Stimulated activated CD4-positive, alpha-beta T cell treated with anti-CD3 and anti-CD28 coated beads, Interleukin-12 subunit alpha, Interleukin-12 subunit beta, amount 100 ng/mL, for 48 hours (primary cell): ENCODE measurements around the gene USP28.
A peak's percentile ranks its signal among the peaks of the same experiment; 100 is the strongest.
"Not testable (repeated sequence)": the region's sequence is repeated elsewhere in the genome, so short reads cannot be mapped to it uniquely, and the experiment has no call there.

Experiments used
- DNase-seq, 3 donors: peaks; one replicate each; pipeline ENCODE4 v3.0.0-alpha.2; 2020; ENCODE audit warnings: low read depth in 2 of 3, low spot score in 1 of 3

USP28 gene

DNA sequence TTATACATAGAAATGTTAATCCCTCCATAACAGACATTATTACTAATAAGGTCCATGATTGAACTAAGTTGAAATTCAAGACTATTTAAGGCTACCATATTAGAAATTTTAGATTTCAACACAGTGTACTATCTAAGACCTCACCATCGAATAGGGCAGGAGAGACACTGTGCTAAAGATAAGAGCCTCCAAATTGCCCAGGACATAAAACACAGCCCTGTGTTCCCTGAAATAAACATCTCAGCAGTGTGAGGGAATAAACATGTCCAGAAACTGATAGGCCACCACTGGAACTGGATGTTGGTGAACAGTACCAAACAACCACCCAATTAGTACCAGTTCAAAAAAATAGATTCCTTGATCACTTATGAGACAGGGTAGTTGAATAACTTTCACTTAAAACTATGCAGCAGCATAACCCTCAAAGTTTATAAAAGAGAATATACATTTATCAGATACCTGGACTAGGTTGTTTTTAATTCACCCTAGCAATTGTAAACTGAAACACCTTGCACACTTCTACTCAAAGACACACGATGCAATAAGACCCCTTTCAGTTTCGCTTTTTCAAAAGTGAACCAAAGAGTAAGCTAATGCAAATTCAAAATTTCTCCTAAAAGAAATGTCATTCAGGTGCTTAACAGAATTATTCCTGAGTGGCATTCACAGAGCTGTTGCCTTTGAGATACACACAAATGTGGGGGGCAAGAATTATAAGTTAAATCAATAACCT is 34.3 kb downstream of the USP28 start:
- no peak for DNase-seq

DNA sequence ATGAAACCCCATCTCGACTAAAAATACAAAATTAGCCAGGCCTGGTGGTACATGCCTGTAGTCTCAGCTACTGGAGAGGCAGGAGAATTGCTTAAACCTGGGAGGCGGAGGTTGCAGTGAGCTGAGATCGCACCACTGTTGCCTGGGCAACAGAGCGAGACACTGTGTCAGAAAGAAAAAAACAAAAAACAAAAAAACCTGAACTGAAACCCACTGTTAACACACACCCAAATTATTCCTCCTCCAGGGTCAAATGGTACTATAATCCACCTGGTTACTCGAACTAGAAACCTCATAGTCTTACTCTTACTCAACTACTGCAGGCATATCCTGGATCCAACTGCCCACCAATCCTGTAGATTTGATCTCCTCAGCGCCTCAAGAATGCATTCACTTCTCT is 35.5 kb downstream of the USP28 start:
- no peak for DNase-seq

DNA sequence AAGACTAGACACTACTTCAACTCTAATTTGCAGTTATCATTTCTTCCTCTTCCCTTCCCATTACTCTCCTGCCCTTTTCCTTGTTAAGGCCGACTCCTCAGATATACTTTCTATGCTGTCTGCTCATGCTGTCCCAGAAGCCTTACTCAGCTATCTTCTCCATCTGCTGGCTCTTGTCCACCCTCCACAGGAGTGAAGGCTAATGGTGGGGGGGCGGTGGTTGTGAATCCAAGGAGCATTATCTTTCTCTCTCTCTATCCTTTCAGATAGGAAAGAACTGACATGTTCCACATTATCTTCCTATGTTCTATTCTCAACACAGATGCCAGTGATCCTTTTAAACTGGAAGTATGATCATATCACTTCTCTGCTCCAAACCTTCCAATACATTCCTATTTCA is 37.4 kb downstream of the USP28 start:
- DNase-seq, result no peak

DNA sequence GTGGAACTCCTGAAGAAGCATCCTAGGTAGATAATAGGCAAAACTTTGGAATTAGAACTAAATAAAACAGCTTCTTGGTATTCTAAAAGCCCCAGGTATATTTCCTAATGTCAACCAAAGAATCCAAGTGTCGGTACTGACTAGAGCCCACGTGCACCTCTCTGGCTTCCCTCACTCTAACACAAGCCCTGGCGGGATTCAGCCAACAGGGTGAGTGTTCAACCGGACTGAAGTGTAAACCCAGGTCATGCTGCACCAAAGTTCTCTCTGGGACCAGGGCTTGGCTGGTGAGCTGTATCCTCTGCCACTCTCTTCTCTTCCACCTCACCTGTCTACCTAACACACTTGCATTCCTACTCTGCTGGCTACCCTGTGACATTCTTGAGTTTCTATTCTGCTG is 40.1 kb downstream of the USP28 start:
- DNase-seq, result no peak

DNA sequence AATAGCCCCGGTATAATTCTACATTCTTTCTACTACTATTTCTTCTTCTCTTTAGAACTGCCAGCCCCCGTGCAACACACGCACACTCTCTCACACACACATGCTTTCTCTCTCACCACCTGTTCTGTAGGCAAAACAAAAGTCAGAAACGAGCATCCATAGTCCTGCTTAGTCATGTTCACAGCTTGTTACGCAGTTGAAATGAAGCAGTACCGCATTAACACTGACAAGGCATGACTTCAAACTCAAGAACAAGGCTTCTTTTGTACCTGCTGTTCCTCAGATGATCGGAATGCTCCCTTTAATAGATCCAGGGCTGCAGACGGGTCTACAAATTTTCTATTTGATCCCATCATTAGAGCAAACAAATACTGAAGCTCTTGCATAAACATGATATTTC is 42.2 kb downstream of the USP28 start:
- no peak for DNase-seq

DNA sequence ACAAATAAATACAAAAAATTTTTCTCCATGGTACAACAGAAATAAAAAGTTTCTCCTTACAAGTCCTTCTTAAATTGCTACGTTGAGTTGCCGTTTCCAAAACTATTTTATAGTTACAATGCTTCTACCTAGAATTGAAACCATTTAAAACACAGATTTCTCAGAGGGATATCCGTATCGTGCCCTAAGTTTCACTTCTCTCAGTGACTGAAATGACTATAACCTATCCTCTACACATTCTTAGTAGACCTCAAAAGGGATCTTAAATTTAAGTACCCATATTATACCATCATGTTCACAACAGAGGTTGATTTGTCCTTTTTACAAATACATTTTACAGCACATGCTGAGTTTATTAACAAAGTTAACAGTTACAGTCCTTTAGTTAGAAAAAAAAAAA is 44.1 kb downstream of the USP28 start:
- no peak for DNase-seq

DNA sequence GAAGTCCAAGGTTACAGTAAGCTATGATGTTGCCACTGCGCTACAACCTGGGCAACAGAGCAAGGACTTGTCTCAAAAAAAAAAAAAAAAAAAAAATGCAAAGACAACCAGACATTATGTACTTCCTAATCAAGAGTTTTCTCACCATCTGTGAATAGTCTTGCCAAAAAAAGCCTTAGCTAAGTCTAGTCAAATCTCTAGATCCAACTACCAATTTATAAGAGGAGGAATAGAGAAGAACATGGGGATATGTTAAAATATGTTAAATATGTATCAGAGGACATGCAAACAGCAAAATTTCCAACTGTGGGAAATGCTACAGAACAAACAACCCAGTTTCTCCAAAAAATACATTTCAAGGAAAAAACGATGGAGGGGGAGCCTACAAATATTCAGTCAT is 45.6 kb downstream of the USP28 start:
- no peak for DNase-seq

DNA sequence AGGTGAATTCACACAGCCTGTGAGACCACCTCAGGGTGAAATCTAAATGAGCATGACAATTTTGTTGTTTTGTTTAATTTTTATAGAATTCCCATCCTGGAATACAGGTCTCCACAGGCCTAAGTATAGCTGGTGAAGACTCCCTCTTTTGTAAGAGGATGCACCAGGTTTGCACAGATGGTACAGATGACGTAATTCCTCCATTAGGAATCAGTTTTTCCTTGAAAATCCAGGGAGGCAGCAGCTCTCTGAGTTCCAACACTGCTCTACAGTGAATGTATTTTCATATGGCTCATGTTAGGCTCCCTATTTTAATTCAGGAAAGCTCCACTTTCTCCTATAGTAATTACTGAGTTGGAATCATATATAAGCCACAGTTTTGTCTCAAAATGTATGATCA is 47.2 kb downstream of the USP28 start:
- DNase-seq, result no peak

DNA sequence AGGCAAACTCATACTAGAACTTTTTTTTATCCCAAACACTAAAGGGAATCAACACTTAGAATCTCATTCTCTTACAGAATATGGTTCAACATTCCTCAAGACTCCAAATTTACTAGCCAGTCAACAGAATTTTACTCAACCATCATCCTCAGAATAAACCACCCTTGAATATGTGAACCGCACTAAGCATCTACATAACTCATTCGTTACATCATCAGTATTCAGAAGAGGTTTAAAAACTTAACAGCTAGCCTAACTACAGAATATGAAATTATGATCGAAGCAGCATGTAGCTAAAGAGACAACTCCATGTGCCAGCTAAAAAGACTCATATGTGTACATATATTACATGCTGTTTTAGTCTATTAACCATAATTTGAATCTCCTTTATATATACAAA is 47.9 kb downstream of the USP28 start:
- no peak for DNase-seq

DNA sequence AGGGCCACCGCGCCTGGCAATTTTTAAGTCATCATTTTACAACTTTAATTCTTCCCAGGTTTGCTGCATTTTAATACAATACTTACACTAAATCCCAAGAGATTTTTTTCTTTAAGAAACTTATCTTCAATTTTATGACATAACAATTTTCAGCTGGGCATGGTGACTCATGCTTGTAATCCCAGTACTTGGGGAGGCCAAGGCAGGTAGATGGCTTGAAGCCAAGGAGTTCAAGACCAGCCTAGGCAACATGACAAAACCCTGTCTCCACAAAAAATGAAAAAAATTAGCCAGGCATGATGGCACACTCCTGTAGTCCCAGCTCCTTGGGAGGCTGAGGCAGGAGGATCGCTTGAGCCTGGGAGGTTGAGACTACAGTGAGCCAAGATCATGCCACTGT is 56.9 kb downstream of the USP28 start:
- no peak for DNase-seq

DNA sequence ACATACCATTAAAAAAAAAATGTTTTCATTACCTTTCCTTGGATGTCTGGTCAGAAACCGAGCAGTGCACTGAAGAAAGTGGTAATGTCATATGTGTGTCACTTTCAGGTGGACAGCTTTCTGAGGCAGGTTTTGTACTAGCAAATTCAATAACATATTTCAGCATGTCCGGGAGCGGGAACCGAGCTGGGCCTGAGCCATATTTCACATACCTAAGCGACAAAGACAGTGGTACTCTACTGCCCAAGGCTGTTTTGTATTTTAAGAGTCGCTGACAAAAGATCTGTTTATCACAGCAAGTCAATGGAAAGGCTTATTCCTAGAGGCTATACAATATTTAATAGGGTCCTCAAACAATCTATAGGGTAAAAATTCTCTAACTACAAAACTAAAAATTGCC is 57.7 kb downstream of the USP28 start:
- DNase-seq, result no peak

DNA sequence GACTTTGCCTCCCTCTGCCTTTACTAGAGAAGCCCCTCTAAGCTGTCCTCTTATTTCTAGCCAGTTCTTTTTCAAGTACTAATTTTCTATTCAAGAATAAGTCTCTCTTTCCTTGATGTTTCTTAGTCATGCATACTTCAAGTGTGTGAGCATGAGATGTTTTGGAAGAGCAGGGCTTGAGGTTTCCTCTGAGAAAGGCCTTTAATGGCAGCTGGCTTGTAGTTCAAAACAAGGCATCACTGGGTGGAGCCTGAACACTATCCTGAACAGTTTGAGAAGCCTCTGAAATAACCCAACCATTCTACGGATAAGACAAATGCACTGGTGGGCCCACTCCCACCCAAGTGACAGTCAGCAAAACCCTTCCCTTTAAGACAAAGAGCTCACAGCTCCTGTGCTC is 58.2 kb downstream of the USP28 start:
- DNase-seq, result no peak

DNA sequence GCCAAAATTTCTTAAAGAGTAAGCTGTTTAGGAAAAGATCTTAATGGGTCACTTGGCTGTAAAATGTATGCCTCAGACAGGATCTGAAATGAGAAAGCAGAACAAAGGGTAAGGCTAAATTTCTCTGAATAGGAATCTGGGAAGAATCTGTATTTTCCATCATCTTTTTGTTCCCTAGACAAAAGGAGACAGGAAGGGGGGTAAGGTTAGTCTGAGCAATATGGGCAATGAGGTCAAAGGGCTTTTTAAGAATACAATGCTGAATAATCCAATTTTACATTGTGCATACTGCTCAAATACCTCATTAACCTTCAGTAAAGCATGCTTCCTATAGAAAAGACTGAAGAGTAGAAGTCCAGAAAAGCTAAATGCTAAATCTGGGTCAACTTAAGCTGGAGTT is 61.2 kb downstream of the USP28 start:
- DNase-seq, result no peak

DNA sequence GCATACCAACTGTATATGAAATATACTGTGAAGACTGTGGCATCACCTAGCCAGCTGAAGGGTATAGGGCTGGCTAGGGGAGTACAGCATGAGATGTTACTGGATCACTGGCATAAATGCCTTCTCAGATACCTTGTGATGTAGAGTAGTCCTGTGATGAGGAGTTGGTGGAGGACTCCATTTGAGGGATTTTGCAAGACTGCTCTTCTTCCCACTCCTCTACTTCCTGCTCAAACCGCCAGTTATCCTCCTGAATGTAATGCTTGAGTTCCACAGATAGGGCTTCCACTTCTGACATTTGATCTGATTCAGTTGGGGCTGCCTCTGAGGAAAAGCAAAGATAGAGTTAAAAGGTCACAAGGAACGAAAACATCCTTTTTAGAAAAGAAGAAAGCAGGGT is 66.4 kb downstream of the USP28 start:
- DNase-seq, result no peak

DNA sequence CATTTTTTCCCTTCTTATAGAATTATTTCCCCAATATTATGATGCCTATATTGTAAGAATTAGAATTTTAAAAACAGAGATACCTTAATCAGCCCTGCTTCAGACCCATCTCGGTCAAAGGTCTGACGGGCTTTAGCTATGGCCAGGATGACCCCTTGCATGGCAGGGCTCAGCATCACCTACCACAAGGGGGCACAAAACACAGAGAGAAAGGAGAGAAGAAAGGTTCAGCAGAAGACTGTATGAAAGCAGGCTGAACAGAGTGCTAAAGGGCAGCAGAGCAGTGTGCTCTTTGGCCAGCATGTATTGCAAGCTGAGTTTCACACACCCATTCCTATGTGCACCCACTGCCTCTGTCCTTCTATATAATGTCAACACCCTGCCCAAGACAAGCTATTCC is 69.0 kb downstream of the USP28 start:
- DNase-seq, result no peak

DNA sequence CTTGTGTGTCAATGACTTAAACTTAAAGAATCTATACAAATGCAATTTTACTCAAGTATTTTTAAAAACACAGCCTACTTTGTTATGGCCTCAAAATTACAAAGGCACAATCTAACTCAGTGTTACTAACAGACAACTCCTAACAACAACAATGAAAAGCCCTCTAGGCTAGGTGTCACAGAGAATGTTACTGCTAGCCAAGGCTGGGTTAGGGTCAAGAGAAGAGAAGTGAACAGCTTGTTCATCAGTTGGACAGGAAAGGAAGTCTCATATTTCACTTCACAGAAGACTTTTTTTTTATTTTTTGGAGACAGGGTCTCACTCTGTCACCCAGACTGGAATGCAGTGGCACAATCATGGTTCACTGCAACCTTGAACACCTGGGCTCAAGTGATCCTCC is 69.7 kb downstream of the USP28 start:
- no peak for DNase-seq

DNA sequence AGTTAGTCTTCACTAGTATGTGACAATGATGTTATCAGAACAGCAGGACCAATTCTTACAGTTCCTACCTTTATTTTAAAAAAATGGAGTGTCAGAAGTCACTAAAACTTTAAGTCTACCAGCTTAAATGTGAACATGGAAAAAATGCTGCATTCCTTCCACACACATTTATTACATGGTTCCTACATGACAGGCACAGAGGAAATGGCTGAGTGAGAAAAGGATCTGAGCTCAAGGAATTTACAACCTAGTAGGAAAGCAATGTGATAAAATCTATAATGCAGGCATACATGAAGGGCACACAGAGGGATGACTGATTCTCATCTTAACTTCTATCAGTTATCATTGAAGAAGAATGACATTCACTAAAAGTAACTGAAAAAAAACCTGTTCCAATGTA is 72.8 kb downstream of the USP28 start:
- no peak for DNase-seq

DNA sequence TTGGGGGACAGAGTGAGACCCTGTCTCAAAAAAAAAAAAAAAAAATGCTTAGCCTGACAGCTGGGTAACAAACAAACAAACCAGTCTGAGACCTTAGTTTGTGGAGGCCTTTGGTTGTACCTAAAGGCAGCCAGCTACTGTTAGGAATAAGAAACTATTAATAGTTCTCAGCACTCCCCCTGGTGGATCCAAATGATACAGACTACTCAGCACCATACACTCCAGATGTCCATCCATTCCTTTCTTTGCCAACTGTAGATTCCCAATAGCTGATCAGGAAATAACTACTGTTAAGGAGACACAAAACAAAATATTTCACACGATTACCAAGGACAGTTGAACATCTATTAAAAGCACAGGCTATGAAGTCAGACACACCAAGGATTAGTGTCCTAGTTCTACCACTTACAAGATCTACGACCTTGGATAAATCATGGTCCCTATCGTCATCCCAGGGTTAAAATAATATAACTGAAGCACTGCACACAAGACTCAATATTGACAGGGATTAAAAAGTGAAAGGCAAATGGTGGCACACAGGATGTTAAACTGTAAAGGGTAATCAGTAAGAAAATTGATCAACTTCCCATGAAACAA is 78.6 kb downstream of the USP28 start:
- DNase-seq, result peak in 1 of 3 donors; percentile 20

DNA sequence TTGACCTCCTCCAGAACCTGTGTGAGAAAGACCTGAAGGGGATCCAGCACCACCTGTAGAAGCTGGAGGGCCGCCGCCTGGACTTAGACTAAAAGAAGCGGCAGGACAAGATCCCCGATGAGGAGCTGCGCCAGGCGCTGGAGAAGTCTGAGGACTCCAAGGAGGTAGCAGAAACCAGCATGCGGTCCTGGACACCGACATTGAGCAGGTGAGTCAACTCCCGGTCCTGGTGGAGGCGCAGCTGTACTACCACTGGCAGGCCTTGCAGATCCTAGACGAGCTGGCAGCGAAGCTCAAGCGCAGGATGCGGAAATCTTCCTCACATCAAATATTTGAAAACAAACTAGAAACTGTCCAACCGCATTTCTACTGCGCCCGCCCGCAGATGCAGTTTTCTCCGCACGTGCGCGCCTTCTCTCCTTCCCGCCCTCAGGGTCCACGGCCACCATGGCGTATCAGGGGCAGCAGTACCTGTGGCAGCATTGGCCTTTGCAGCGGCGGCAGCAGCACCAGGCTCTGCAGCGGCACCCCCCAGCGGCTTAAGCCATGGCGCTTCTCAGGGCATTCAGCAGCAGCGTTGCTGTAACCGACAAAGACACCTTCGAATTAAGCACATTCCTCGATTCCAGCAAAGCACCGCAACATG is 85.6 kb downstream of the USP28 start:
- no peak for DNase-seq

DNA sequence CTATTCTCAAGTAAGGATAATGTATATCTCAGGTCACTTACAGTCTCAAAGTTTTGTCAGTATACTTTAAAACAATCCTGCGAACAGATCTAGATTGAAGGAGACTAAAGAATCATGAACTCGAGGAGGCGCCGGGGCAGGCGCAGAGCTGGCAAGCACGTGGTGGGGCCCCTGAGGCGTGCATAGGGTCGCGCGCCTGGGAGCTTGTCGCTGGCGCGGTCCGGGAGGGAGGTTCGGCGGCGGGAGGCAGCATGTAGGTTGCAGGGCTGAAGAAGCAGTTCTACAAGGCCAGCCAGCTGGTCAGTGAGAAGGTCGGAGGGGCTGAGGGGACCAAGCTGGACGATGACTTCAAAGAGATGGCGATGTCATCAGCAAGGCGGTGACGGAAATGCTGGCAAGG is 86.4 kb downstream of the USP28 start:
- not testable (repeated sequence) for DNase-seq

DNA sequence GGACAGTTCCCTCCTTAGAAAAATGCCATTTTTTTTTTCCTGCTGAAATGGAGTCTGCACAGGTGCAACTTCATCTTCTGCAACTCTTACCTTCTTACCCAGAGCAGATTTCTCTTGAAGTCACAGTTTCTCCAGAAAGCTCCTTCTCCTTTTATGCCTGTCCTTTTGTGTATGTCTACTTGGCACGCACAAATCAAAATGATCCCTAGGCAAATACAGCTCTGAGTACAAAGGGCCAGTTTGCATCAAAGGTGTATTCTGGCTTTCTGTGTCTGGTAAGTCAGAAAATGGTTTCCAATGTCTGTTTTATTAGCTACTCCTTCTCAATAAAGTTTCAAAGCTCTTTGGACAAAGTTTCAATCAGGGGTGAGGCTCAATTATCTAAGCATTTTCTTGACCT is 93.2 kb downstream of the USP28 start:
- DNase-seq, result no peak

DNA sequence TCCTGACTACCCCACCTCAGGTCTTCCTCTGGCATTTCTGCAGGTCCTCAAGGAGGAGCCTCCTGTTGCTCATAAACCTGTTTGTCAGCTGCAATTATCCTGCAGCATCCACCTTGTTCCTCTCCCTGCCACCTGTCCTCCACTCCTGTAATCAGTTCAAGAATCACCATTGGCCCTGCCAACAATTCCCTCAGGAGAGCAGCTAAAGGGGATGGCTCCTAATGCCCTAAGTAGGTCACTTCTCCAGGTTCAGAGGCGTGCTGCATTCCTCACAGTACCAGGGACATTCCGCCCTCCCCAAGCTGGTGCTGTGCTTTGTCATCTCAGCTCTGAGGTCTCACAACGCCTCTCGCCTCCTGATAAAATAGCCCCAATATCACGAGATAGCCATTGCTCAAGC is 93.7 kb downstream of the USP28 start:
- DNase-seq, result no peak

DNA sequence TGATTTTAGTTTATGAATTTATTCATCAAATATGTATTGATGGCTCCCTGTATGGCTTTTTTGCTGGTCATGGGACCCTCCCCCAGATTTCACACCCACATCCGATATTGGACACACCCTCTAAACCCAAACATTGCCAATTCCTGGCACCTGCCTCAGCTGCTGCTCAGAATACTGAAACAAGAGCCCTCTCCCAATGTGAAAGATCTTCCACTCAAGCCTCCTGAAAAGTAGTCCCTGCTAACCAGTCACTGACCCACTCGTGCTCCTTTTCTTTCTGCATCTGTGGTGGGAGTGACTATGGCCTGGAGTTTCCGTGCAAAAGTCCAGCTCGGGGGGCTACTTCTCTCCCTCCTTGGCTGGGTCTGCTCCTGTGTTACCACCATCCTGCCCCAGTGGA is 95.9 kb downstream of the USP28 start, which contains the start of gene CLDN25:
CLDN25 (plus strand) TSS at position 301 of the 400 bp plus-strand sequence; CDS start at position 301, 0 bp downstream.
- DNase-seq, result no peak
